ENCODE measurements around the gene POU2AF1. TPM values are rescaled to one million over a fixed set of nuclear protein-coding genes. Genes with fewer than 3 reads are reported as not detected.
A peak's percentile ranks its signal among the peaks of the same experiment; 100 is the strongest.
"Not testable (repeated sequence)": the region's sequence is repeated elsewhere in the genome, so short reads cannot be mapped to it uniquely, and the experiment has no call there.

Gene POU2AF1
- total RNA-seq, 1 donor from 2014 or later: 155 TPM

GRCh38 chr11:111397034-111397433, 18.0 kb upstream of the POU2AF1 start:
- intact Hi-C loops (cut with micrococcal nuclease): no loop called here
- DNase-seq (no peak), ATAC-seq (ENCODE audit: low read depth) (no peak)
- Mint-ChIP-seq H3K27me3 (no peaks in the 10 kb centered on the region), H3K27ac (peak overlapping the region; percentile 88), H3K36me3 (ENCODE audit: low read depth) (peaks cover 2% of the 10 kb centered on the region), H3K9me3 (peaks cover 2% of the 10 kb centered on the region), H3K4me1 (peaks cover 92% of the 10 kb centered on the region), H3K4me3 (peak overlapping the region; percentile 21)
- POLR2A ChIA-PET: interaction anchor here (0.9 to 16.0 kb wide), 4 partner anchors 8 to 29 kb away, joined by 3 to 250 read pairs (median 48); partner anchors contain the start of gene POU2AF1
- no peak for TF ChIP-seq CTCF (IDR thresholded peaks at IDR 0.05)
- CTCF ChIA-PET: interaction anchor here (0.7 to 3.5 kb wide), 2 partner anchors 20 to 26 kb away, joined by 3 to 25 read pairs; no protein-coding TSS in a partner anchor

GRCh38 chr11:111395749-111396148, 16.7 kb upstream of the POU2AF1 start:
- Mint-ChIP-seq H3K27me3 (no peaks in the 10 kb centered on the region), H3K36me3 (ENCODE audit: low read depth) (no peaks in the 10 kb centered on the region), H3K4me3 (no peak overlapping the region), H3K4me1 (peaks cover 90% of the 10 kb centered on the region), H3K9me3 (no peaks in the 10 kb centered on the region), H3K27ac (peak overlapping the region; percentile 88)
- DNase-seq: no peak
- CTCF ChIA-PET: interaction anchor here (2.6 kb wide), 1 partner anchor 21 kb away, joined by 8 read pairs; no protein-coding TSS in a partner anchor
- no peak for TF ChIP-seq CTCF (IDR thresholded peaks at IDR 0.05)
- POLR2A ChIA-PET: interaction anchor here (4.7 to 16.0 kb wide), 2 partner anchors 17 to 21 kb away, joined by 41 to 250 read pairs; partner anchors contain the start of gene POU2AF1
- intact Hi-C loops (cut with micrococcal nuclease): no loop called here
- no peak for ATAC-seq (ENCODE audit: low read depth)

GRCh38 chr11:111395081-111395480, 16.0 kb upstream of the POU2AF1 start:
- no peak for TF ChIP-seq CTCF (IDR thresholded peaks at IDR 0.05)
- Mint-ChIP-seq H3K4me3 (no peak overlapping the region), H3K27me3 (no peaks in the 10 kb centered on the region), H3K36me3 (ENCODE audit: low read depth) (no peaks in the 10 kb centered on the region), H3K27ac (peak overlapping the region; percentile 93), H3K9me3 (no peaks in the 10 kb centered on the region), H3K4me1 (peaks cover 89% of the 10 kb centered on the region)
- DNase-seq (no peak), ATAC-seq (ENCODE audit: low read depth) (no peak)
- ChIA-PET POLR2A (interaction anchor here (4.7 to 16.0 kb wide), 2 partner anchors 16 to 22 kb away, joined by 41 to 250 read pairs; partner anchors contain the start of gene POU2AF1), CTCF (interaction anchor here (2.6 kb wide), 1 partner anchor 21 kb away, joined by 8 read pairs; no protein-coding TSS in a partner anchor)
- intact Hi-C loops (cut with micrococcal nuclease): no loop called here

- not testable (repeated sequence) for H3K27me3 Mint-ChIP-seq; DNase-seq; H3K36me3 Mint-ChIP-seq (ENCODE audit: low read depth); H3K9me3 Mint-ChIP-seq
- CTCF ChIA-PET: interaction anchor here (1.1 to 2.6 kb wide), 2 partner anchors 15 to 22 kb away, joined by 4 to 8 read pairs; partner anchors contain the start of gene POU2AF1
- Mint-ChIP-seq H3K27ac (peak overlapping the region; percentile 93), H3K4me1 (peaks cover 89% of the 10 kb centered on the region), H3K4me3 (peak overlapping the region; percentile 57)
- intact Hi-C loops (cut with micrococcal nuclease): loop anchor here (1.0 kb wide), 2 partner anchors 15 to 23 kb away; partner anchors contain the start of gene POU2AF1
- peak; percentile 51 for ATAC-seq (ENCODE audit: low read depth)
- POLR2A ChIA-PET: interaction anchor here (0.6 to 16.0 kb wide), 5 partner anchors 12 to 1066 kb away, joined by 3 to 250 read pairs (median 30); partner anchors contain the start of gene POU2AF1
Observed at GRCh38 chr11:111394147-111394546, 15.1 kb upstream of the POU2AF1 start.

GRCh38 chr11:111393585-111393984, 14.5 kb upstream of the POU2AF1 start:
- no peak for ATAC-seq (ENCODE audit: low read depth)
- no peak for DNase-seq
- Mint-ChIP-seq H3K36me3 (ENCODE audit: low read depth) (no peaks in the 10 kb centered on the region), H3K27me3 (no peaks in the 10 kb centered on the region), H3K4me3 (peak overlapping the region; percentile 57), H3K9me3 (no peaks in the 10 kb centered on the region), H3K4me1 (peaks cover 89% of the 10 kb centered on the region), H3K27ac (peak overlapping the region; percentile 93)
- POLR2A ChIA-PET: interaction anchor here (1.1 to 16.0 kb wide), 4 partner anchors 11 to 30 kb away, joined by 5 to 250 read pairs (median 36); partner anchors contain the start of gene POU2AF1
- CTCF ChIA-PET: interaction anchor here (1.1 to 2.6 kb wide), 2 partner anchors 14 to 23 kb away, joined by 4 to 8 read pairs; partner anchors contain the start of gene POU2AF1
- TF ChIP-seq CTCF (IDR thresholded peaks at IDR 0.05): no peak
- intact Hi-C loops (cut with micrococcal nuclease): no loop called here

Measured in activated B cell treated with CpG ODN at 0.5 μM for 24 hours (primary cell).